Glutamatergic neuron (in vitro differentiated cells): ENCODE data around the gene HS3ST3B1. TPM values are rescaled to one million over a fixed set of nuclear protein-coding genes. Genes with fewer than 3 reads are reported as not detected.

Experiments
- DNase-seq: peaks from one replicate; pipeline ENCODE4 v3.0.0; 2022
- H3K27ac Mint-ChIP-seq: one replicate; pipeline ENCODE4 v1.8.0; 2020; ENCODE audit warnings: mild to moderate bottlenecking, mixed read lengths, inconsistent platforms; ENCODE audit not compliant: unreplicated experiment
- H3K27me3 Mint-ChIP-seq: one replicate; pipeline ENCODE4 v1.8.0; 2020; ENCODE audit warnings: mild to moderate bottlenecking, moderate library complexity, mixed read lengths, inconsistent platforms; ENCODE audit not compliant: unreplicated experiment
- H3K36me3 Mint-ChIP-seq: one replicate; pipeline ENCODE4 v1.8.0; 2020; ENCODE audit warnings: mild to moderate bottlenecking, mixed read lengths, inconsistent platforms; ENCODE audit not compliant: unreplicated experiment
- H3K4me1 Mint-ChIP-seq: one replicate; pipeline ENCODE4 v1.8.0; 2020; ENCODE audit warnings: mild to moderate bottlenecking, low read depth, mixed read lengths, inconsistent platforms; ENCODE audit not compliant: unreplicated experiment
- H3K4me3 Mint-ChIP-seq: one replicate; pipeline ENCODE4 v1.8.0; 2020; ENCODE audit warnings: mild to moderate bottlenecking, mixed read lengths, inconsistent platforms; ENCODE audit not compliant: unreplicated experiment
- H3K9me3 Mint-ChIP-seq: one replicate; pipeline ENCODE4 v1.8.0; 2020; ENCODE audit warnings: mild to moderate bottlenecking, moderate library complexity, mixed read lengths, inconsistent platforms; ENCODE audit not compliant: unreplicated experiment
- CTCF ChIP-seq: fragments of 200-600 bp; sonication (generic); IDR thresholded peaks from one replicate; pipeline ENCODE4 v1.5.0; 2021; ENCODE audit not compliant: partially characterized antibody, unreplicated experiment
- total RNA-seq: library from RNA; stranded (reverse); fragmentation: NEBNext Ultra II Directional; extraction: Animal tissue kit (Norgen Biotek cat#: 25700); gene quantifications from one replicate; pipeline ENCODE4 v1.2.1, GENCODE V29; 2021; ENCODE audit not compliant: unreplicated experiment

HS3ST3B1 gene
- total RNA-seq, 1 donor from 2014 or later = 2.4 TPM

DNA sequence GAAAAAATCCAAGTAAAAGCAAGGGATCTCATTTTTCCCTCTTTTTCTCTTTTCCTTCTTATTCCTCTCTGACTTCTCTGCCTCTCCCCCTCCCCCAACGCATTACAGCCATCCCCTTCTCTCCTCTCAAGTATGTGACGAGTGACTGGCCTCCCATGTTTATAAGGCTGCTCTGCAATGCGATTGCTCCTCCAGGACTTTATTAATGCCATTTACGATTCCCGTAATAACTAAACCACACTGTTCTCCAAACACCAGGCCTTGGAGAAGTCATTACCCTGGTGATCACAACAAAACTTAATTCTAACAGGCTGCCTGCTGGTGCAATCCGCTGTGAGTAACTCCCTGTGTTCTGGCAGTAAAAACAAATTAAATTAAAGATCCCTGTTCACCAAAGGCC lies 88.8 kb downstream of the HS3ST3B1 start:
- Mint-ChIP-seq H3K27me3 (peaks cover 2% of the 10 kb centered on the region), H3K36me3 (peaks cover 9% of the 10 kb centered on the region), H3K9me3 (no peaks in the 10 kb centered on the region), H3K4me3 (no peak overlapping the region), H3K27ac (no peak overlapping the region), H3K4me1 (no peaks in the 10 kb centered on the region)
- no peak for TF ChIP-seq CTCF
- no peak for DNase-seq

DNA sequence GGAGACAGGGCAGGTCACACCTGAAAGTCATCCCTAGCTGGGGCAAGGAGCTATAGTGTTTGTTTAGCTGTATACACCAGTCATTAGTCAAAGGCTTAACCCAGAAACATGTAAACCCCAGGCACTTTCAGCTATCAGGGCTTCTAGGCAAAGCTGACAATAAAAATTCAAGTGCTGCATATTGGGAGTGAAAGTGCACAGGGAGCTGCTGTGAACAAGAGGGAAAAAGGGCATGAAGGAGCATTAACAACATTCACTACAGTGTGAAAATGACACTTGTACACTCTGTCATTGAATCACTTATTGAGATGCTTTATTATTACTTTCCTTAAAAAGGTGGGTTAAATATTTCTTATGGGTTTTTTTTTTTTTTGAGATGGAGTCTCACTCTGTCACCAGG lies 92.8 kb downstream of the HS3ST3B1 start:
- peaks cover 2% of the 10 kb centered on the region for H3K27me3 Mint-ChIP-seq
- no peak overlapping the region for H3K27ac Mint-ChIP-seq
- peaks cover 9% of the 10 kb centered on the region for H3K36me3 Mint-ChIP-seq
- H3K9me3 Mint-ChIP-seq = peaks cover 1% of the 10 kb centered on the region
- DNase-seq = no peak
- no peak overlapping the region for H3K4me3 Mint-ChIP-seq
- TF ChIP-seq CTCF = no peak
- no peaks in the 10 kb centered on the region for H3K4me1 Mint-ChIP-seq

DNA sequence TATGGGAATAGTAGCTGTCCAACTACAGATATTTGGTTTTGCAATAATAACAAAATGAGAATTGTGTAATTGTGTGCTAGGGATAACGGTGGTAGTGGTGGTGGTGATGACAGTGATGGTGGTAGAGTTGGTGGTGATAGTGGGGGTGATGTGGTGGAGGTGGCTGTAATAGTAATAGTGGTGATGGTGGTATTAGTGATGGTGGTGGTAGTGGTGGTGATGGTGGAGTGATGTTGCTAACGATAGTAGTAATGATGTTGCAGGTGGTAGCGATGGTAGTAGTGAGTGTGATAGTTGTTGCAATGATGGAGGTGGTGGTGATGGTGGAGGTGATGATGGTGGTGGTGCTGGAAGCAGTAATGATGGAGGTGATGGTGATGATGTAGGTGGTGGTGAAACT lies 94.4 kb downstream of the HS3ST3B1 start:
- DNase-seq = no peak
- H3K4me1 Mint-ChIP-seq = no peaks in the 10 kb centered on the region
- H3K27ac Mint-ChIP-seq = no peak overlapping the region
- peaks cover 2% of the 10 kb centered on the region for H3K27me3 Mint-ChIP-seq
- peaks cover 9% of the 10 kb centered on the region for H3K36me3 Mint-ChIP-seq
- no peak overlapping the region for H3K4me3 Mint-ChIP-seq
- no peak for TF ChIP-seq CTCF
- H3K9me3 Mint-ChIP-seq = peaks cover 1% of the 10 kb centered on the region

DNA sequence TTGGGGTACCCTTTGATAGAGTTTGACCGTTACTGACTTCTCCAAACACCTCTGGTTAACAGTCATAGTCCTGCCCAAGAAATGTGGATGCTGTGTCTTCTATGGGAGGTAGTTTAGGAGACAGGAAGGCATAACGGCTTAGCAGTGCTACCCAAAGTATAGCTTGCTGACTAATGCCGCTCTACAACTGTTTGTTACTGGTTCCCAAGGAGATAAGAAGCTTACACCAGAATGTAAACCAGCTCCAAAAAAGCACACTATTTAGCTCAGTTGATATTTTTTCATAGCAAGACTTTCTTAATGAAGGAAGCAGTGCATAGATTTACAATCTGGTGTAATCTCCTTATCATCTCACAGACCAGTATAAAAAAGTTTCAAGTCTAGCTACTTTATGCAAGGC lies 95.7 kb downstream of the HS3ST3B1 start:
- DNase-seq = no peak
- no peaks in the 10 kb centered on the region for H3K4me1 Mint-ChIP-seq
- no peak overlapping the region for H3K4me3 Mint-ChIP-seq
- TF ChIP-seq CTCF = no peak
- peaks cover 4% of the 10 kb centered on the region for H3K36me3 Mint-ChIP-seq
- H3K9me3 Mint-ChIP-seq = peaks cover 1% of the 10 kb centered on the region
- H3K27me3 Mint-ChIP-seq = peaks cover 2% of the 10 kb centered on the region
- H3K27ac Mint-ChIP-seq = no peak overlapping the region

DNA sequence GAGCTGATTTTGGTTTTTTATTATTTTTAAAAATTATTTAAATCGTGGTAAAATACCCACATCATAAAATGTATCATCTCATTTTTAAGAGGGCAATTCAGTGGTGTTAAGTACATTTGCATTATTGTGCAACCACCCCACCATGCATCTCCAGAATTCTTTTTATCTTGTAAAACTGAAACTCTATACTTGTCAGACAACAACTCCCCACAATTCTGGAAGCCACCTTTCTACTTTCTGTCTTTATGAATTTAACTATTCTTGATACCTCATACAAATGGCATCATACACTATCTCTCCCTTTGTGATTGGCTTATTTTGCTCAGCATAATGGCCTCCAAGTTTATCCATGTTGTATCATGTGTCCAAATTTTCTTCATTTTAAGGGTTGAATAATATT lies 97.9 kb downstream of the HS3ST3B1 start:
- H3K27me3 Mint-ChIP-seq = peaks cover 2% of the 10 kb centered on the region
- no peak for TF ChIP-seq CTCF
- peaks cover 7% of the 10 kb centered on the region for H3K36me3 Mint-ChIP-seq
- no peak for DNase-seq
- H3K4me3 Mint-ChIP-seq = no peak overlapping the region
- no peaks in the 10 kb centered on the region for H3K4me1 Mint-ChIP-seq
- H3K27ac Mint-ChIP-seq = no peak overlapping the region
- H3K9me3 Mint-ChIP-seq = peaks cover 1% of the 10 kb centered on the region

Other genes starting within 250 kb of the HS3ST3B1 start
- 18.7 TPM for gene COX10, start 231.6 kb upstream of the HS3ST3B1 start, total RNA-seq
- not detected for gene CDRT15, start 64.2 kb upstream of the HS3ST3B1 start, total RNA-seq